ENCODE measurements around the gene PLLP. TPM values are rescaled to one million over a fixed set of nuclear protein-coding genes. Genes with fewer than 3 reads are reported as not detected.

The PLLP gene
- not detected for total RNA-seq

- Mint-ChIP-seq H3K9me3 (no peaks in the 10 kb centered on the region), H3K4me3 (peak within 1 kb of the TSS; percentile 68), H3K27ac (no peak within 1 kb of the TSS), H3K4me1 (peaks cover 7% of the 10 kb centered on the region), H3K36me3 (ENCODE audit: low read depth) (no peaks in the 10 kb centered on the region), H3K27me3 (peaks cover 4% of the 10 kb centered on the region)
- ATAC-seq (replicated peaks), result peak; percentile 76
Measured at GRCh38 chr16:57284209-57284951, at the start of gene PLLP. TSS of gene PLLP (minus strand) at chr16:57284672. CDS start at chr16:57284540, 132 bp downstream.

- H3K27me3 Mint-ChIP-seq, result peaks cover 5% of the 10 kb centered on the region
- no peaks in the 10 kb centered on the region for H3K4me1 Mint-ChIP-seq
- ATAC-seq (replicated peaks), result no peak
- H3K27ac Mint-ChIP-seq, result no peak overlapping the region
- peaks cover 5% of the 10 kb centered on the region for H3K9me3 Mint-ChIP-seq
- no peaks in the 10 kb centered on the region for H3K36me3 Mint-ChIP-seq (ENCODE audit: low read depth)
- no peak overlapping the region for H3K4me3 Mint-ChIP-seq
Measured at GRCh38 chr16:57333402-57333801, 48.9 kb upstream of the PLLP start.

- Mint-ChIP-seq H3K36me3 (ENCODE audit: low read depth) (no peaks in the 10 kb centered on the region), H3K4me1 (no peaks in the 10 kb centered on the region), H3K4me3 (no peak overlapping the region), H3K27ac (no peak overlapping the region), H3K27me3 (peaks cover 4% of the 10 kb centered on the region), H3K9me3 (peaks cover 5% of the 10 kb centered on the region)
- ATAC-seq (replicated peaks), result no peak
Measured at GRCh38 chr16:57331355-57331754, 46.9 kb upstream of the PLLP start.

GRCh38 chr16:57329718-57330327 is 45.4 kb upstream of the PLLP start:
- no peaks in the 10 kb centered on the region for H3K36me3 Mint-ChIP-seq (ENCODE audit: low read depth)
- peaks cover 4% of the 10 kb centered on the region for H3K27me3 Mint-ChIP-seq
- peaks cover 5% of the 10 kb centered on the region for H3K9me3 Mint-ChIP-seq
- no peak overlapping the region for H3K27ac Mint-ChIP-seq
- H3K4me1 Mint-ChIP-seq, result no peaks in the 10 kb centered on the region
- no peak for ATAC-seq (replicated peaks)
- H3K4me3 Mint-ChIP-seq, result no peak overlapping the region

GRCh38 chr16:57325458-57325857 is 41.0 kb upstream of the PLLP start:
- H3K4me3 Mint-ChIP-seq, result no peak overlapping the region
- no peak for ATAC-seq (replicated peaks)
- no peaks in the 10 kb centered on the region for H3K27me3 Mint-ChIP-seq
- H3K9me3 Mint-ChIP-seq, result no peaks in the 10 kb centered on the region
- H3K27ac Mint-ChIP-seq, result no peak overlapping the region
- H3K36me3 Mint-ChIP-seq (ENCODE audit: low read depth), result no peaks in the 10 kb centered on the region
- no peaks in the 10 kb centered on the region for H3K4me1 Mint-ChIP-seq

- no peaks in the 10 kb centered on the region for H3K36me3 Mint-ChIP-seq (ENCODE audit: low read depth)
- H3K27ac Mint-ChIP-seq, result peak overlapping the region; percentile 36
- H3K4me1 Mint-ChIP-seq, result no peaks in the 10 kb centered on the region
Measured at GRCh38 chr16:57324749-57325148, 40.3 kb upstream of the PLLP start.

GRCh38 chr16:57319646-57320045 is 35.2 kb upstream of the PLLP start:
- ATAC-seq (replicated peaks), result no peak
- H3K4me1 Mint-ChIP-seq, result peaks cover 3% of the 10 kb centered on the region
- H3K27ac Mint-ChIP-seq, result no peak overlapping the region
- no peaks in the 10 kb centered on the region for H3K9me3 Mint-ChIP-seq
- H3K4me3 Mint-ChIP-seq, result no peak overlapping the region
- no peaks in the 10 kb centered on the region for H3K36me3 Mint-ChIP-seq (ENCODE audit: low read depth)
- H3K27me3 Mint-ChIP-seq, result no peaks in the 10 kb centered on the region

More at GRCh38 chr16:57324749-57325148, 40.3 kb upstream of the PLLP start:
- Mint-ChIP-seq H3K27me3 (no peaks in the 10 kb centered on the region), H3K9me3 (no peaks in the 10 kb centered on the region), H3K4me3 (no peak overlapping the region)
- ATAC-seq (replicated peaks), result no peak

GRCh38 chr16:57318240-57318970 is 33.9 kb upstream of the PLLP start:
- no peak for ATAC-seq (replicated peaks)
- Mint-ChIP-seq H3K4me3 (no peak overlapping the region), H3K27me3 (no peaks in the 10 kb centered on the region), H3K36me3 (ENCODE audit: low read depth) (no peaks in the 10 kb centered on the region), H3K9me3 (no peaks in the 10 kb centered on the region), H3K27ac (no peak overlapping the region), H3K4me1 (peaks cover 10% of the 10 kb centered on the region)

- Mint-ChIP-seq H3K9me3 (no peaks in the 10 kb centered on the region), H3K27ac (peak overlapping the region; percentile 6), H3K27me3 (no peaks in the 10 kb centered on the region), H3K4me1 (peaks cover 12% of the 10 kb centered on the region), H3K4me3 (no peak overlapping the region), H3K36me3 (ENCODE audit: low read depth) (no peaks in the 10 kb centered on the region)
- ATAC-seq (replicated peaks), result no peak
Measured at GRCh38 chr16:57316390-57317017, 32.0 kb upstream of the PLLP start.

- H3K27me3 Mint-ChIP-seq, result no peaks in the 10 kb centered on the region
- ATAC-seq (replicated peaks), result no peak
- no peak overlapping the region for H3K27ac Mint-ChIP-seq
- no peaks in the 10 kb centered on the region for H3K36me3 Mint-ChIP-seq (ENCODE audit: low read depth)
- H3K9me3 Mint-ChIP-seq, result no peaks in the 10 kb centered on the region
- no peak overlapping the region for H3K4me3 Mint-ChIP-seq
- H3K4me1 Mint-ChIP-seq, result peaks cover 12% of the 10 kb centered on the region
Measured at GRCh38 chr16:57315416-57315815, 30.9 kb upstream of the PLLP start.

- Mint-ChIP-seq H3K27me3 (no peaks in the 10 kb centered on the region), H3K9me3 (no peaks in the 10 kb centered on the region), H3K36me3 (ENCODE audit: low read depth) (no peaks in the 10 kb centered on the region), H3K4me1 (peaks cover 12% of the 10 kb centered on the region), H3K27ac (peak overlapping the region; percentile 65), H3K4me3 (no peak overlapping the region)
- peak; percentile 82 for ATAC-seq (replicated peaks)
Measured at GRCh38 chr16:57314161-57314785, 29.8 kb upstream of the PLLP start.

GRCh38 chr16:57313509-57313908 is 29.0 kb upstream of the PLLP start:
- H3K9me3 Mint-ChIP-seq, result no peaks in the 10 kb centered on the region
- H3K27me3 Mint-ChIP-seq, result no peaks in the 10 kb centered on the region
- peaks cover 12% of the 10 kb centered on the region for H3K4me1 Mint-ChIP-seq
- no peak for ATAC-seq (replicated peaks)
- H3K27ac Mint-ChIP-seq, result no peak overlapping the region
- no peak overlapping the region for H3K4me3 Mint-ChIP-seq
- H3K36me3 Mint-ChIP-seq (ENCODE audit: low read depth), result no peaks in the 10 kb centered on the region

GRCh38 chr16:57310801-57311200 is 26.3 kb upstream of the PLLP start:
- H3K4me3 Mint-ChIP-seq, result no peak overlapping the region
- H3K4me1 Mint-ChIP-seq, result peaks cover 12% of the 10 kb centered on the region
- H3K27ac Mint-ChIP-seq, result no peak overlapping the region
- H3K27me3 Mint-ChIP-seq, result no peaks in the 10 kb centered on the region
- no peaks in the 10 kb centered on the region for H3K9me3 Mint-ChIP-seq
- H3K36me3 Mint-ChIP-seq (ENCODE audit: low read depth), result no peaks in the 10 kb centered on the region
- no peak for ATAC-seq (replicated peaks)

- no peaks in the 10 kb centered on the region for H3K9me3 Mint-ChIP-seq
- peaks cover 11% of the 10 kb centered on the region for H3K4me1 Mint-ChIP-seq
- H3K4me3 Mint-ChIP-seq, result no peak overlapping the region
- no peaks in the 10 kb centered on the region for H3K27me3 Mint-ChIP-seq
- no peaks in the 10 kb centered on the region for H3K36me3 Mint-ChIP-seq (ENCODE audit: low read depth)
- ATAC-seq (replicated peaks), result no peak
- H3K27ac Mint-ChIP-seq, result no peak overlapping the region
Measured at GRCh38 chr16:57308041-57308440, 23.6 kb upstream of the PLLP start.

Measured in activated T-helper 17 cell treated with anti-CD3 and anti-CD28 coated beads, Interleukin-2, amount 50 U/mL, for 72 hours (primary cell).